ENCODE results near the gene PREPL.
"Not testable (repeated sequence)": the region's sequence is repeated elsewhere in the genome, so short reads cannot be mapped to it uniquely, and the experiment has no call there.

PREPL gene

GRCh38 chr2:44349506-44349905 lies 11.8 kb downstream of the PREPL start:
- no peak for DNase-seq (ENCODE audit: low read depth in 1 of 2, low spot score in 1 of 2)

DNA sequence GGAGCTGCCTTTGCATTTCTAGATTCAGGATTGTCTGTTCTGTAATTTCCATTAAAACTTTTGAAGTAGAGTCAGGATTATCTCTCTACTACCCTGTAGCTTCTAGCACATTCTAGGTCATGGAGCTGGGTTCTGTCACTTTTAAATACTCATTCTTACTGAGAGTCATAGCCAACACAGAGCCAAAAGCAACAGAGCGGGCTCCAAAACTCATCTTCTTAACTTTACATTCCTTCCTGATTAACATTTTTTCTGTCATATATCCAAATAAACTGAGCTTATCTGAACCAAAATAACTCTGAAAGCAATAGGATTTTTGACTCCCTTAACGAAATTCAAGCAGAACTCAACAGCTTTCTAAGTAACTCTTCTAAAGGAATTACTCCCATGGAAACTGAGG lies 12.9 kb downstream of the PREPL start:
- no peak for DNase-seq (ENCODE audit: low read depth in 1 of 2, low spot score in 1 of 2)

DNA sequence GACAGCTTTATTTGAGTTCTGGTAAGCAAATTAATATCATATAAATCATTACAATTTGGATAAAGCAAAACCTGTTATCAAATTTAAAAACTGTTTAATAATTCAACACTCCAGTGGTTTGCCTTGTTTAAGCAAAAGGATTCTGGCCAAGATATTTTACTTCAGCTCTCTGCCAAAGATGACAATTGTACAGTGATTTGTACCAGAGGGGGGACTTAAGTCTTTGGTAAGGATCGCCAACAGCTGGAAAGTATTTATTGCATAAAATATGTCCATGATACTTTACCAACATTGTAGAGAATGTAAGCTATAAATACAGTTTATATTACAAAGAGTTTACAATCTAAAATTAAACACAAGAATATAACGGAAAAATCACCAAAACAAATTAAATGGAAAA lies 13.8 kb downstream of the PREPL start:
- DNase-seq (ENCODE audit: low read depth in 1 of 2, low spot score in 1 of 2), result no peak

DNA sequence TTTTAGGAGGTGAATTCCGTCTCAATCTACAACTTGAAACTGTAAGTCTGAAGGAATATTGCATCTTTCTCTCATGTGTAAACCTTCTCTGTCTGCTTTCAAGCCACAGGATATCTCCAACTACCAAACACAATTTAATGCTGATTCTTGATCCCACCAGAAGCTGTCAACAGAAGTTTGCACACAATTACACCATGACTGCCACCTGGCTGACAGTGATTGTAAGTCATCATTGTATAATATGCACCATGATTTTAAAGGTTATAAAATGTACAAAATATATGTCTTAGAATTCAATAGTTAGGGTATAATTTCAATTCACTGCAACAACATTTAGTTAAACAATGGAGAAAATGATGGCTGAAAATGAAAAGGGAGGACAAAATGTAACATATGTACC lies 18.4 kb downstream of the PREPL start:
- DNase-seq (ENCODE audit: low read depth in 1 of 2, low spot score in 1 of 2), result no peak

DNA sequence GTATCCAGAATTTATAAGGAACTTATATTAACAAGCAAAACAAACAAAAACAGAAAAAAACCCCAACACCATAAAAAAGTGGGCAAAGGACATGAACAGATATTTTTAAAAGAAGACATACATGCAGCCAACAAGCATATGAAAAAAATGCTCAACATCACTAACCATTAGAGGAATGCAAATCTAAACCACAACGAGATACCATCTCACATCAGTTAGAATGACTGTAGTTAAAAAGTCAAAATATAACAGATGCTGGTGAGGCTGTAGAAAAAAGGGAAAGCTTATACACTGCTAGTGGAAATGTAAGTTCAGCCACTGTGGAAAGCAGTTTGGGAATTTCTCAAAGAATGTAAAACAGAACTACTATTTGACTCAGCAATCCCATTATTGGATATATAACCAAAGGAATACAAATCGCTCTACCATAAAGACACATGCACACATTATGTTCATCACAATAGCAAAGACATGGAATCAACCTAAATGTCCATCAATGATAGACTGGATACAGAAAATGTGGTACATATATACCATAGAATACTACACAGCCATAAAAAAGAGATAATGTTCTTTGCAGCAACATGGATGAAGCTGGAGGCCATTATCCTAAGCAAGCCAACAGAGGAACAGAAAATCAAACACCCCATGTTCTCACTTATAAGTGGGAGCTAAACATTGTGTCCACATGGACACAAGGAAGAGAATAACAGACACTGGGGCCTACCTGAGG lies 25.3 kb downstream of the PREPL start:
- DNase-seq (ENCODE audit: low read depth in 1 of 2, low spot score in 1 of 2), result no peak

DNA sequence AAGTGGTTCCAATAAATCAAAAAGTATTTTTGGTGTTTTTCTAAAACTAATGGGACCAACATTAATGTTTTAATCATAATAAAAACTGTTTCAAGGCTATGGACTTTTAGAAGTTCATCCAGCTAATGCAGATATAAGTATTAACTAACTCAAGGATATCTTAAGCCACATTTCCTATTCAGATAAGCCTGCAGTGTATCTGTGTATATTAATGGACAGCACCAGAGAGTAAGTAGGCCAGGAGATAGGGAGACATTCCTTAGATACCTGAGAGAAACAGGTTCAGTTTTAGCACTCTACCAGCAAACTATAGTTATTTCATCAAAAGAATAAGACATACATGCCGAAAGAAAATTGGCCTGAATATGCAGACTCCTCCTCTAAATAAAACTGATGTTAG lies 27.3 kb downstream of the PREPL start:
- no peak for DNase-seq (ENCODE audit: low read depth in 1 of 2, low spot score in 1 of 2)

GRCh38 chr2:44330801-44331200 lies 30.5 kb downstream of the PREPL start:
- DNase-seq (ENCODE audit: low read depth in 1 of 2, low spot score in 1 of 2), result no peak

GRCh38 chr2:44329343-44329742 lies 32.0 kb downstream of the PREPL start:
- DNase-seq (ENCODE audit: low read depth in 1 of 2, low spot score in 1 of 2), result no peak

GRCh38 chr2:44328750-44329149 lies 32.5 kb downstream of the PREPL start:
- no peak for DNase-seq (ENCODE audit: low read depth in 1 of 2, low spot score in 1 of 2)

DNA sequence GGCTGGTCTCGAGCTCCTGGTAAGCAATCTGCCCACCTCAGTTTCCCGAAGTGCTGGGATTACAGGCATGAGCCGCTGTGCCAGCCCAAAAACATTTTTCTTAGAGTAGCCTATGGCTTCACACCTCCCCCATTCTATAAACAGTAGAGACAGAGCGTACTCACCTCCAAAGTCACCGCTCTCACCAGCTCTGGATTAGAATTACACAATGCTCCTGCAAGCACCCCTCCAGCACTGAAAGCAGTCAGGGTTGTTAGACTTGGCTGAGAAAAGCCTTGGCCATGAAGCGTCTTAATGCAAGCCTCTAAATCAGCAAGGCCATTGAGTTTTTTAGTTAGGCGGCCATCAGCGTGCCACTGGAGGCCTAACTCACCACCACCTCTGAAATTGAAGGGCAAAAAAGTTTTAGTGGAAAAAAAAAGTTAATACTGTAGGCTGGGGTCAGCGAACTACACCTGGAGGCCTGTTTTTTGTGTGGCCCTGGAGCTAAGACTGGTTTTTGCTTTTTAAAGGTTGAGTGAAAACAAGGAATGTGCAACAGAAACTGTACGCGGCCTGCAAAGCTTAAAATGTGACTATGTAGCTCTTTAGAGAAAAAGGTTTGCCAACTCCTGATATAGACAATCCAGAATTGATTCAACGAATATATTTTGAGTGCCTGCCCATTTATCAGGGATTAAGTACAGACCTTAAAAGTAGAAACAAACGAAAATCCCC lies 34.6 kb downstream of the PREPL start:
- no peak for DNase-seq (ENCODE audit: low read depth in 1 of 2, low spot score in 1 of 2)

DNA sequence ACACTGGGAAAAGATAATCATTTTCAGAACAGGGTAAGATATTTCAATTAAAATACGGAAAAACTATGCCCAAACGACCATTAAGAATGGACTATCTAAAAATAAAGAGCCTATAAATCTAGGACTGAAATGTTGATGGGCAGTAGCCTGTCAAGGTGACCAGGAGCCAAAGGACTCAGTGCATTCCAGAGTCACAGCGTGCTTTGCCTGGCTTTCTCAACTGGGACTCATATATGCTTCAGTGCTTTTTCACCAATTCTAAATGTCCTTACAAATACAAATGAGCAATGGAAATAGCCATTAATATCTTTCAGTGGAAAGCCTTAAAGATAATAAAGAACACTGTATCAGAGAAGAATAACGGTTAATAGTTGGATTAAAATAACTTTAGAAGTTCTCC lies 35.4 kb downstream of the PREPL start:
- no peak for DNase-seq (ENCODE audit: low read depth in 1 of 2, low spot score in 1 of 2)

GRCh38 chr2:44324971-44325426 lies 36.3 kb downstream of the PREPL start:
- no peak for DNase-seq (ENCODE audit: low read depth in 1 of 2, low spot score in 1 of 2)

- DNase-seq (ENCODE audit: low read depth in 1 of 2, low spot score in 1 of 2), result no peak
Observed at GRCh38 chr2:44321360-44321759, 39.9 kb downstream of the PREPL start.

- no peak for DNase-seq (ENCODE audit: low read depth in 1 of 2, low spot score in 1 of 2)
Observed at GRCh38 chr2:44320832-44321231, 40.5 kb downstream of the PREPL start.

GRCh38 chr2:44315945-44316344 lies 45.3 kb downstream of the PREPL start:
- no peak for DNase-seq (ENCODE audit: low read depth in 1 of 2, low spot score in 1 of 2)

DNA sequence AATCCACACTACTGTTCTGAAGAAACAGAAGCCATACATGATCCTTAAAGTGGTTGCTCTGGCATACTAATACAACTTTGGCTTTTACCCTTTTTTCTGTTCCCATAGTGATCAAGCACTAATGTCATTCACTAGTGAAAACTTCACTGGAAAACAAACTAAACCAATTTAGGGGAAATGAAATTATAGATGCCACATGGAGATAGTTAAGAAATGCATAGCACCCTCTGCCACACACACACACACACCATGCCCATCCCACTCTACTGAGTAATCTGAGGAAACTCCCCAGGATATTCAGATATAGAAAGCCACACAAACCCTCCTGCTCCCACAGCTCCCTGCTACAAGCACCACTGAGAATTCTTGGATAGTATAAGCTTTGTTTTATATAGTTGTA lies 46.9 kb downstream of the PREPL start:
- no peak for DNase-seq (ENCODE audit: low read depth in 1 of 2, low spot score in 1 of 2)

- DNase-seq (ENCODE audit: low read depth in 1 of 2, low spot score in 1 of 2), result no peak
Observed at GRCh38 chr2:44310287-44310686, 51.0 kb downstream of the PREPL start.

- DNase-seq (ENCODE audit: low read depth in 1 of 2, low spot score in 1 of 2), result no peak
Observed at GRCh38 chr2:44305882-44306281, 55.4 kb downstream of the PREPL start.

DNA sequence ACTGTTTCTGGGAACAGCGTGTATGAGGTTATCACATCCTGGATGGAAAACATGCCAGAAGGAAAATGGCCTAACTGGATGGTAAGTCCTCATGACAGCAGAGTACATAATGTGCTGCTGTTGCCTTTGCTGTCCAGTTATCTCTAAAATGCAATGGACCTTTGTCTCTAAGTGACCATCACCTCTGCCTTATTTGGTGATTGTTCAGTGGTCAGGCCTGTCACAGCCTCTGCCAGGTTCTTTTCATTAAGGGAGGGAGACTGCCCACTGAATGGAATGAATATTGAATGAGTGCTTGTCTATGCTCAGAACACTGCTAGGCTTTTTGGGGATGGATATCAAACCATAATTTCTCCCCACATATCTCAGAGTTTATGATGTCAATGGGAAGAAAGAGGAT lies 57.0 kb downstream of the PREPL start:
- no peak for DNase-seq (ENCODE audit: low read depth in 1 of 2, low spot score in 1 of 2)

DNA sequence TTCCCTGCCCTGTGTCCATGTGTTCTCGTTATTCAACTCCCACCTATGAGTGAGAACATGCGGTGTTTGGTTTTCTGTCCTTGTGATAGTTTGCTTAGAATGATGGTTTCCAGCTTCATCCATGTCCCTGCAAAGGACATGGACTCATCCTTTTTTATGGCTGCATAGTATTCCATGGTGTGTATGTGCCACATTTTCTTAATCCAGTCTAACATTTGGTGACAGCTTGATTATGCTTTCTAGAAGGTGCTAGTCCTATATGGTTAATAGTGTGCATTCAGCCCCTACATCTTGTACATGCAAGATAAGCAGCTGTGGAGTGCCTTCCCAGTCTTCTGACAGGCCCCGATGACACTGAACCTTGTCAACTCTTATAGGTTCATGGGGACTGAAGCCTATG lies 57.5 kb downstream of the PREPL start:
- DNase-seq (ENCODE audit: low read depth in 1 of 2, low spot score in 1 of 2), result not testable (repeated sequence)

DNA sequence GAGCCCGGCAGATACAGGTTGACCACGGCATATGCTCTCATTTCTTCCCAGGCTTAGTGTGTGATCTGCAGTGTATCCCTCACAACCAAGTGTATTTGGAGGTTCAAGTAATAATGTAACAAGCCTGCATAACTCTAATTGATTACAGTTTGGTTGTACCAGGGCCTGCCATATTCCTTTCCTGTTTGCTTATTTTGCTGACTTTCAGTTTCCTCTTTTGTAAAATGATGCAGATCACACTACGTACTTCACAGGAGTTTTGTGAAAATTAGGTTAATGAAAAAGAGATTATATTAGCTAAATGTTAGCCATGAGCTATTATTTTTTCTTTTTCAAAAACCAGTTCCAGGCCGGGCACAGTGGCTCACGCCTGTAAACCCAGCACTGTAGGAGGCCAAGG lies 60.2 kb downstream of the PREPL start:
- DNase-seq (ENCODE audit: low read depth in 1 of 2, low spot score in 1 of 2), result no peak

DNA sequence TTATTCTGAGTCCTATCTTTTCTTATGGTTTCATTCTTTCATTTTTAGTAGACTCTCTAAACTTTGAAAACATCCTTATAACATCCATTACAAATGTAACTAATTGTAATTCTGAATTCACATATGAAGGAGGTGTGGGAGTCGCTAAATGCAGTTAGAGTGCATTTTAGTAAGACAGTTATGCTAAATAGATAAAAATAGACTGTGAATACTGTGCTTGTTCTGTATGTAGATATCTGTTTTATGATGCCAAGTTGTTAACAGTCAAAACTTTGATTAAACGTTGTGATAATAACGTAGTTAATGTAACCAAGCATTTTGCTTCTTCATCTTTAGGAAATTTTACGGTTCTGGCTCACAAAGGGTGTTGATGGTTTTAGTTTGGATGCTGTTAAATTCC lies 61.7 kb downstream of the PREPL start:
- DNase-seq (ENCODE audit: low read depth in 1 of 2, low spot score in 1 of 2), result no peak

DNA sequence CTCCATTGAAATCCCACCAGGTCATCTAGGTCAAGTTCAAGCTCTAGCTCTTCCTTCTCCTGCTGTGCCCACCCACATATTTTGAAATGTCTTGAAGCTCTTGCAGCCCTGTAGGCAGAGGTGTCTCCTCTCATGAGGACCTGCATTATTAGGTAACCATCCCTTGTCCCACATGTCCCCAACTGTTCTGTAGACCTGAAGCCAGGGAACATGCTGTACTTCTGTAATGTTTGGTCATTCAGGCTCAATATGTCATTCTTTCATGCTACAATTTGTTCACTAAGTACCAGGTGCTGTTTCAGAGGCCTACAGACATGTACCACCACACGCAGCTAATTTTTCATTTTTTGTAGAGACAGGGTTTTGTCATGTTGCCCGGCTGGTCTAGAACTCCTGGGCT lies 63.9 kb downstream of the PREPL start:
- no peak for DNase-seq (ENCODE audit: low read depth in 1 of 2, low spot score in 1 of 2)
